SK-N-SH (cell line): ENCODE measurements around the gene SMARCA1. TPM values are rescaled to one million over a fixed set of nuclear protein-coding genes. Genes with fewer than 3 reads are reported as not detected.

Source experiments
- CTCF ChIA-PET: fragments of 300-600, 350-600 bp; formaldehyde crosslinking; extraction: SDS; loops from one replicate; lab custom pipeline; 2021; lab: Yijun Ruan, JAX
- POLR2A ChIA-PET: fragments of 350-600 bp; sonication (Branson Sonifier 250); formaldehyde crosslinking; extraction: SDS; loops from one replicate; lab custom pipeline; 2020; ENCODE audit warnings: antibody characterized with exemption, inconsistent platforms; lab: Yijun Ruan, JAX
- DNase-seq: peaks from one replicate; pipeline ENCODE4 v3.0.0; 2012
- H2AFZ ChIP-seq: fragments of 200-600 bp; sonication (generic); 2 replicates; pipeline ENCODE4 v1.8.1; 2016; ENCODE audit warnings: antibody characterized with exemption, mild to moderate bottlenecking, low read depth
- H3F3A ChIP-seq: fragments of 200-600 bp; sonication (generic); replicated peaks from 2 replicates; pipeline ENCODE3; 2016; ENCODE audit warnings: antibody characterized with exemption, mild to moderate bottlenecking; ENCODE audit not compliant: insufficient read depth
- H3K27ac ChIP-seq, 2 experiments: fragments of 200-500 bp in 1 of 2; fragments of 200-600 bp in 1 of 2; sonication (Bioruptor generic) in 1 of 2; sonication (generic), shearing (Covaris generic) in 1 of 2; 2 replicates each; pipeline versions ENCODE4 v1.5.1 to v1.6.1; 2014 to 2016; ENCODE audit warnings: low read depth in 2 of 2, inconsistent platforms in 1 of 2, low read length in 1 of 2, mild to moderate bottlenecking in 1 of 2, mixed read lengths in 1 of 2
- H3K27me3 ChIP-seq: fragments of 200-600 bp; sonication (generic), shearing (Covaris generic); 2 replicates; pipeline ENCODE4 v1.6.1; 2016; ENCODE audit warnings: mixed run types; ENCODE audit not compliant: insufficient read depth
- H3K36me3 ChIP-seq, 2 experiments: fragments of 200-500 bp in 1 of 2; fragments of 200-600 bp in 1 of 2; sonication (Bioruptor generic) in 1 of 2; sonication (generic) in 1 of 2; replicated peaks in 1 of 2; 2 replicates each; pipeline versions ENCODE3 to v1.5.1; 2014 to 2016; ENCODE audit warnings: low read length in 1 of 2, mild to moderate bottlenecking in 1 of 2; ENCODE audit not compliant: insufficient read depth in 2 of 2, control insufficient read depth in 1 of 2
- H3K4me1 ChIP-seq, 2 experiments: fragments of 200-500 bp in 1 of 2; fragments of 200-600 bp in 1 of 2; sonication (Bioruptor generic) in 1 of 2; sonication (generic), shearing (Covaris generic) in 1 of 2; 2 replicates each; pipeline versions ENCODE4 v1.5.1 to v1.6.1; 2014 to 2016; ENCODE audit warnings: low read depth in 1 of 2, low read length in 1 of 2, mixed run types in 1 of 2; ENCODE audit not compliant: insufficient read depth in 2 of 2, control insufficient read depth in 1 of 2
- H3K4me2 ChIP-seq: fragments of 200-600 bp; sonication (generic), shearing (Covaris generic); 2 replicates; pipeline ENCODE4 v1.6.1; 2017; ENCODE audit warnings: mixed run types
- H3K4me3 ChIP-seq, 2 experiments: fragments of 200-500 bp in 1 of 2; fragments of 200-600 bp in 1 of 2; sonication (Bioruptor generic) in 1 of 2; sonication (generic), shearing (Covaris generic) in 1 of 2; 2 replicates each; pipeline versions ENCODE4 v1.5.1 to v1.8.1; 2014 to 2016; ENCODE audit warnings: low read depth in 2 of 2, inconsistent platforms in 1 of 2, low read length in 1 of 2, mild to moderate bottlenecking in 1 of 2, mixed read lengths in 1 of 2, moderate library complexity in 1 of 2
- H3K79me2 ChIP-seq: fragments of 200-600 bp; sonication (generic); 2 replicates; pipeline ENCODE4 v1.8.1; 2017; ENCODE audit warnings: mild to moderate bottlenecking; ENCODE audit not compliant: insufficient read depth
- H3K9ac ChIP-seq: fragments of 200-600 bp; sonication (generic); 2 replicates; pipeline ENCODE4 v1.6.1; 2017; ENCODE audit warnings: mixed run types
- H3K9me2 ChIP-seq: fragments of 200-600 bp; sonication (generic); 2 replicates; pipeline ENCODE4 v1.6.1; 2017; ENCODE audit warnings: mixed run types
- H3K9me3 ChIP-seq: fragments of 200-600 bp; sonication (generic); 2 replicates; pipeline ENCODE4 v1.6.1; 2017; ENCODE audit warnings: mixed run types, mild to moderate bottlenecking, moderate library complexity
- H4K20me1 ChIP-seq: fragments of 200-600 bp; sonication (generic); 2 replicates; pipeline ENCODE4 v1.6.1; 2017; ENCODE audit warnings: mild to moderate bottlenecking, mixed run types; ENCODE audit not compliant: insufficient read depth
- CHD2 ChIP-seq: fragments of 150-350 bp; IDR thresholded peaks from 2 replicates; pipeline ENCODE4 v1.6.1; 2018; ENCODE audit warnings: low read length; ENCODE audit not compliant: partially characterized antibody
- ELF1 ChIP-seq: IDR thresholded peaks from 2 replicates; pipeline ENCODE4 v1.4.0; 2012
- EZH2phosphoT487 ChIP-seq: fragments of 200-600 bp; sonication (generic); IDR thresholded peaks from 2 replicates; pipeline ENCODE4 v1.6.1; 2017; ENCODE audit warnings: low read depth, mixed run types, mild to moderate bottlenecking, antibody characterized with exemption, moderate library complexity, borderline replicate concordance
- FOXJ3 ChIP-seq: sonication (generic); formaldehyde crosslinking; IDR thresholded peaks from 2 replicates; pipeline ENCODE4 v1.5.1; 2020; ENCODE audit warnings: mild to moderate bottlenecking, missing genetic modification reagents
- GABPA ChIP-seq: IDR thresholded peaks from 2 replicates; pipeline ENCODE4 v1.4.0; 2012; ENCODE audit warnings: low read depth, mild to moderate bottlenecking
- JUND ChIP-seq: IDR thresholded peaks from 2 replicates; pipeline ENCODE4 v1.4.0; 2012
- MEF2A ChIP-seq: IDR thresholded peaks from 2 replicates; pipeline ENCODE4 v1.4.0; 2012; ENCODE audit warnings: low read depth, borderline replicate concordance
- MXI1 ChIP-seq: IDR thresholded peaks from 2 replicates; pipeline ENCODE4 v1.6.1; 2012; ENCODE audit warnings: mild to moderate bottlenecking, low read depth, low read length, improper control_type of control experiment
- NRF1 ChIP-seq: IDR thresholded peaks from 2 replicates; pipeline ENCODE4 v1.6.1; 2012; ENCODE audit warnings: low read depth, mild to moderate bottlenecking, low read length
- POLR2AphosphoS5 ChIP-seq: IDR thresholded peaks from 2 replicates; pipeline ENCODE4 v1.6.1; 2012; ENCODE audit warnings: low read depth, low read length
- RCOR1 ChIP-seq: fragments of 150-350 bp; IDR thresholded peaks from 2 replicates; pipeline ENCODE4 v1.6.1; 2017; ENCODE audit warnings: antibody characterized with exemption, low read length
- SMC3 ChIP-seq: IDR thresholded peaks from 2 replicates; pipeline ENCODE4 v1.6.1; 2012; ENCODE audit warnings: low read depth, low read length, improper control_type of control experiment
- TCF12 ChIP-seq: IDR thresholded peaks from 2 replicates; pipeline ENCODE4 v1.4.0; 2012
- TEAD4 ChIP-seq: IDR thresholded peaks from 2 replicates; pipeline ENCODE4 v1.4.0; 2012; ENCODE audit warnings: mild to moderate bottlenecking, borderline replicate concordance; ENCODE audit not compliant: insufficient read depth
- WGBS: methylation state at CpG from one replicate; pipeline ENCODE4 v1.1.6; 2017; ENCODE audit warnings: low lambda C conversion rate; 5-methylcytosine and 5-hydroxymethylcytosine counted together
- polyA plus RNA-seq, 3 experiments: library from polyadenylated mRNA; depleted of rRNA; stranded (reverse); fragments of >200 nt; gene quantifications; 2 replicates each; pipeline ENCODE4 v1.2.3, GENCODE V29; 2012
- TF ChIP-seq, protein P1 (sequence below): fragments of 150-350 bp; IDR thresholded peaks from 2 replicates; pipeline ENCODE4 v1.6.1; 2016; ENCODE audit warnings: mild to moderate bottlenecking, low read depth, low read length
- TF ChIP-seq, protein P2 (sequence below): IDR thresholded peaks from 2 replicates; pipeline ENCODE4; 2012
- TF ChIP-seq, protein P3 (sequence below): fragments of 150-350 bp; IDR thresholded peaks from 2 replicates; pipeline ENCODE4 v1.6.1; 2017; ENCODE audit warnings: antibody characterized with exemption, low read length, low read depth, borderline replicate concordance

The SMARCA1 gene
- polyA plus RNA-seq, 1 of the 3 experiments (the other 2 are of a cell fraction): 17.1 TPM

DNA sequence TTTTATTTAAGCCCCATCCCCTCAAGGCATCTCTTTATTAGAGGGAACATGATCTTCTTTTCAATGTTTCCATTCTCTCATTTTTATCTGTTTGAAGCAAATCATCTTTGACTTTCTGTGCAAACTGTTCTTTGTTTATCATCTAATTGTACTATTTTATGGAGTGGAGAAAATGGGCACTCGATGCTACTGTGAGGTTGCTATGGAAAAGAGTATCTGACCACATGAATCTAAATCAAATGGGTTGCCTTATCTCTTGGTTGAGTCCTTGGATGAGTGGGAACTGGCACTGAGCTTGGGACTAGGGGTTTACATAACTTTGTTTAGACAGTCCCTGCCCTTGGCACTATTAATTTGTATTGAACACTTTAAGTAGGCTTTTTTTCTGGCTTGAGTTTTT, 25.8 kb upstream of the SMARCA1 start (continued):
- TF ChIP-seq, protein P1, sequence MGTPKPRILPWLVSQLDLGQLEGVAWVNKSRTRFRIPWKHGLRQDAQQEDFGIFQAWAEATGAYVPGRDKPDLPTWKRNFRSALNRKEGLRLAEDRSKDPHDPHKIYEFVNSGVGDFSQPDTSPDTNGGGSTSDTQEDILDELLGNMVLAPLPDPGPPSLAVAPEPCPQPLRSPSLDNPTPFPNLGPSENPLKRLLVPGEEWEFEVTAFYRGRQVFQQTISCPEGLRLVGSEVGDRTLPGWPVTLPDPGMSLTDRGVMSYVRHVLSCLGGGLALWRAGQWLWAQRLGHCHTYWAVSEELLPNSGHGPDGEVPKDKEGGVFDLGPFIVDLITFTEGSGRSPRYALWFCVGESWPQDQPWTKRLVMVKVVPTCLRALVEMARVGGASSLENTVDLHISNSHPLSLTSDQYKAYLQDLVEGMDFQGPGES: no peak
- no peak for TF ChIP-seq TEAD4

DNA sequence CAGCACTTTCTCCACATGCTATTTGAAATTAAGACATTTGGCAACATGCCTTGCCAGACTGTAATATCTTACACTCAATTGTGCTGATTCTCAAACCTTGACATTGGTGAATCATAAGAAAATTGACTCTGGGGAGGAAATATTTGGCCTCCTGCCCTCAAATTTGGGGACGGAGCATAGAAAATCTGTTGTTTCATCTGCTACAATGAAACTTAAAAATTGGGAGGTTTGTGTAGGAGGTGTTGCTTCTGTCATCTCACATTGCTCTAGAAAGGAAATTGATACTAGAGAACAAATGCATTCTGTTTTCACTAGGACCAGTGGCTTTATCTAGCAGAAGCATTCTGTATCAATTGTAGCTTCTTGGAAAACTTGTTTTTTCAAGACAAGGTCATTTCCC, 22.1 kb upstream of the SMARCA1 start:
- POLR2A ChIA-PET: no interaction called here
- no peaks in the 10 kb centered on the region for H3F3A ChIP-seq

DNA sequence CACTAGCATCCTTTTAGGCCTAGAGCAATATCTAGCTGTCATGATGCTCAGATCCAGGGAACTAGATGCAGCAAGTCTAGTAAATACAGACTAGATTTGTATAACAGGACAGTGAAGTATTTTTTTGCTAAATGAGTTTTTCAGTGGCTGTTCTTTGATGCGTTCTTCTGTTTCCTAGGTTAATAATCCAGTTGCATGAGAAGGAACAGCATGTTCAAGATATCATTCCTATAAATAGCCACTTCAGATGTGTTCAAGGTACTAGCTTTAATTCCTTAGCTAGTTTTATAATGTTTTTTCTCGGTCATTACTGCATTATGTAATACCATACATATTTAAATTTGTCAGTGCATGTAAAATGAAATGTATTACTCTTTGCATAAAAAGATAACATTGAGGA, 21.5 kb upstream of the SMARCA1 start:
- ChIA-PET POLR2A (no interaction called here), CTCF (interaction anchor here (1.5 kb wide), 1 partner anchor 14 kb away, joined by 4 read pairs; no protein-coding TSS in a partner anchor)
- Histone ChIP-seq H3K4me3 (no peak overlapping the region), H3F3A (no peaks in the 10 kb centered on the region), H3K27ac (no peak overlapping the region), H3K79me2 (peaks cover 11% of the 10 kb centered on the region; the same call in 1 of the 2 replicates), H3K9me2 (no peaks in the 10 kb centered on the region), H3K9me3 (no peaks in the 10 kb centered on the region), H3K9ac (no peak overlapping the region), H4K20me1 (no peaks in the 10 kb centered on the region), H3K4me1 (peaks cover 0 to 6% of the 10 kb centered on the region in 2 experiments; a peak in 1 of 4 replicates), H3K4me2 (no peak overlapping the region), H3K36me3 (peaks cover 21 to 41% of the 10 kb centered on the region in 2 experiments), H3K27me3 (no peaks in the 10 kb centered on the region), H2AFZ (no peak overlapping the region)
- 91% methylated on average over 2 of the region's 2 CpGs for WGBS
- TF ChIP-seq MEF2A (no peak), GABPA (no peak), JUND (no peak), MXI1 (no peak), POLR2AphosphoS5 (no peak), CHD2 (no peak), FOXJ3 (no peak), TEAD4 (no peak), NRF1 (no peak), ELF1 (no peak), TCF12 (no peak), SMC3 (no peak), EZH2phosphoT487 (no peak)
- TF ChIP-seq, protein P2, sequence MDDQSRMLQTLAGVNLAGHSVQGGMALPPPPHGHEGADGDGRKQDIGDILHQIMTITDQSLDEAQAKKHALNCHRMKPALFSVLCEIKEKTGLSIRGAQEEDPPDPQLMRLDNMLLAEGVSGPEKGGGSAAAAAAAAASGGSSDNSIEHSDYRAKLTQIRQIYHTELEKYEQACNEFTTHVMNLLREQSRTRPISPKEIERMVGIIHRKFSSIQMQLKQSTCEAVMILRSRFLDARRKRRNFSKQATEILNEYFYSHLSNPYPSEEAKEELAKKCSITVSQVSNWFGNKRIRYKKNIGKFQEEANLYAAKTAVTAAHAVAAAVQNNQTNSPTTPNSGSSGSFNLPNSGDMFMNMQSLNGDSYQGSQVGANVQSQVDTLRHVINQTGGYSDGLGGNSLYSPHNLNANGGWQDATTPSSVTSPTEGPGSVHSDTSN: no peak
- TF ChIP-seq, protein P3, sequence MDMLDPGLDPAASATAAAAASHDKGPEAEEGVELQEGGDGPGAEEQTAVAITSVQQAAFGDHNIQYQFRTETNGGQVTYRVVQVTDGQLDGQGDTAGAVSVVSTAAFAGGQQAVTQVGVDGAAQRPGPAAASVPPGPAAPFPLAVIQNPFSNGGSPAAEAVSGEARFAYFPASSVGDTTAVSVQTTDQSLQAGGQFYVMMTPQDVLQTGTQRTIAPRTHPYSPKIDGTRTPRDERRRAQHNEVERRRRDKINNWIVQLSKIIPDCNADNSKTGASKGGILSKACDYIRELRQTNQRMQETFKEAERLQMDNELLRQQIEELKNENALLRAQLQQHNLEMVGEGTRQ: no peak
- TF ChIP-seq, protein P1: no peak
- no peak for DNase-seq

More for the DNA sequence above, 22.1 kb upstream of the SMARCA1 start:
- Histone ChIP-seq H4K20me1 (no peaks in the 10 kb centered on the region), H3K36me3 (peaks cover 22 to 42% of the 10 kb centered on the region in 2 experiments), H3K4me3 (no peak overlapping the region), H3K4me2 (no peak overlapping the region), H3K4me1 (peaks cover 0 to 6% of the 10 kb centered on the region in 2 experiments; a peak in 1 of 4 replicates), H3K9ac (no peak overlapping the region), H2AFZ (no peak overlapping the region), H3K27ac (no peak overlapping the region), H3K27me3 (no peaks in the 10 kb centered on the region), H3K79me2 (peaks cover 11% of the 10 kb centered on the region; the same call in 1 of the 2 replicates), H3K9me3 (no peaks in the 10 kb centered on the region), H3K9me2 (no peaks in the 10 kb centered on the region)
- CTCF ChIA-PET: interaction anchor here (1.5 kb wide), 1 partner anchor 13 kb away, joined by 4 read pairs; no protein-coding TSS in a partner anchor
- 89% methylated on average over 1 of the region's 1 CpG for WGBS
- DNase-seq: no peak
- TF ChIP-seq RCOR1: no peak
- TF ChIP-seq, protein P3: no peak
- no peak for TF ChIP-seq FOXJ3
